Ishikawa (cell line): Measurements from ENCODE around the gene CYP27C1.

Experiments
- CREB1 ChIP-seq: IDR thresholded peaks from 2 replicates; pipeline ENCODE4 v1.6.1; 2012; ENCODE audit warnings: low read depth
- EP300 ChIP-seq: IDR thresholded peaks from 2 replicates; pipeline ENCODE4 v1.6.1; 2012; ENCODE audit warnings: borderline replicate concordance
- MAX ChIP-seq: IDR thresholded peaks from 2 replicates; pipeline ENCODE4 v1.6.1; 2012
- RAD21 ChIP-seq: IDR thresholded peaks from 2 replicates; pipeline ENCODE4 v1.6.1; 2012; ENCODE audit warnings: low read depth
- TCF12 ChIP-seq: IDR thresholded peaks from 2 replicates; pipeline ENCODE4 v1.6.1; 2012; ENCODE audit warnings: low read depth

DNA sequence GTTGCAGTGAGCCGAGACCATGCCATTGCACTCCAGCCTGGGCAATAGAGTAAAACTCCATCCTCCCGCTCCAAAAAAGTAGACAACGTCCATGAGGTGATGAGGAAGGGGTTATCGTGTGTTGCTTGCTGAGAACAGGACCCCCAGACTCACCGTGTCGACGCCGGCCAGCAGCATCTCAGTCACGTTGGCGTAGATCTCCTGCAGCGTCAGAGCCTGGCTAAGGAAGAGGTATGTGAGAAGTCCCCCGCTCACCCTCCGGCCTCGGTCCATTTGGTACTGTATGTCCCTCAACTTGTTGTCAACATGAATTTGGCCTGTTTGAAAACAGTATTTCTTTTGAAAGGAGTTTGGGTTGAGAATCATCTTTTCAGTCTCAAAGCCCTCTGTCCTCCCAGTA, 20.9 kb downstream of the CYP27C1 start:
- TF ChIP-seq EP300: no peak
- TF ChIP-seq MAX: no peak
- no peak for TF ChIP-seq TCF12
- no peak for TF ChIP-seq RAD21
- no peak for TF ChIP-seq CREB1
